Stomach (tissue), 4 donors: ENCODE measurements around the gene NFE2L1.

Source experiments
- EP300 ChIP-seq: sonication (generic); formaldehyde crosslinking; IDR thresholded peaks from one replicate; pipeline ENCODE4 v1.6.1; 2017; ENCODE audit warnings: antibody characterized with exemption
- POLR2A ChIP-seq, 4 donors: fragments of 450-650 bp; IDR thresholded peaks; one replicate each; pipeline ENCODE4 v1.6.1; 2016; ENCODE audit warnings: antibody characterized with exemption in 4 of 4, control low read depth in 2 of 4, mild to moderate bottlenecking in 1 of 4, moderate library complexity in 1 of 4
- POLR2AphosphoS5 ChIP-seq, 3 donors: sonication (generic); formaldehyde crosslinking; IDR thresholded peaks; one replicate each; pipeline ENCODE4 v1.6.1; 2016; ENCODE audit warnings: antibody characterized with exemption in 3 of 3
- TF ChIP-seq, protein P1 (sequence below), 7 experiments: fragments of 450-650 bp in 4 of 7; fragments of 200-600 bp in 3 of 7; sonication (generic) in 3 of 7; IDR thresholded peaks; one replicate each; pipeline ENCODE4 v1.5.1; 2016 to 2019; ENCODE audit warnings: antibody characterized with exemption in 7 of 7, control low read depth in 2 of 7, mild to moderate bottlenecking in 1 of 7

DNA sequence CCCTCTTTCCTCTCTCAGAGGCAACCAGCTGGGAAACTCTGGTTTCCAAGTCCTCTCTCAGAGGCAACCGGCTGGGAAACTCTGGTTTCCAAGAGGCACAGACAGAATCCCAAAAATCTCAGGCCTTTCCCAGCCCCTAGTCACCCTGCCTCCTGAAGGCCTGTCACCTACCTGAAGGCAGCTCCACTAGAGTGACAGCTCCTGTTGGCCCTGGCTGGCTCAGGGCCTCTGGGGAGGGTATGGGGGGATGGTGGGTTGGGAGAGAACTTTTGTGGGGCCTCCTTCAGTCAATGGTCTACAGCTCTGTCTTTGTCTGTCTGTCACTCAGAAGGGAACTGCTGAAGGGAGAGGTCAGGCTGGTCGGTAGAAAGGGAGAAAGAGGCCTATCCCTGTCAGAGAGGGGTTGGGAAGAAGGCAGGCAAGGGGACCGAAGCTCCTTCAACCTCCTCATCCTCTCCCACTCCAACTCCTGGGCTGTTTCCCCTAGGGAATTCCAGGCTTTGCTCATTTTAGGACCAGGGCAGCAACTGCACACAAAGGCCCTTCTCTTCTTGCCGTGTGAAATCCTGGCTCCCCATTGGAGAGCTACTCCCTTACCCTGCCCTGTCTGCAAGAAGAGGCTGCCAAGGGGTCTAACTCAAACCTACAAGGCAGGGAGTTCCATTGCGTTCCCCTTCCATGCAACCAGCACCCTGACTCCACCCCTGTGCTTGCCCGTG lies 34.1 kb upstream of the NFE2L1 start:
- TF ChIP-seq, protein P1, sequence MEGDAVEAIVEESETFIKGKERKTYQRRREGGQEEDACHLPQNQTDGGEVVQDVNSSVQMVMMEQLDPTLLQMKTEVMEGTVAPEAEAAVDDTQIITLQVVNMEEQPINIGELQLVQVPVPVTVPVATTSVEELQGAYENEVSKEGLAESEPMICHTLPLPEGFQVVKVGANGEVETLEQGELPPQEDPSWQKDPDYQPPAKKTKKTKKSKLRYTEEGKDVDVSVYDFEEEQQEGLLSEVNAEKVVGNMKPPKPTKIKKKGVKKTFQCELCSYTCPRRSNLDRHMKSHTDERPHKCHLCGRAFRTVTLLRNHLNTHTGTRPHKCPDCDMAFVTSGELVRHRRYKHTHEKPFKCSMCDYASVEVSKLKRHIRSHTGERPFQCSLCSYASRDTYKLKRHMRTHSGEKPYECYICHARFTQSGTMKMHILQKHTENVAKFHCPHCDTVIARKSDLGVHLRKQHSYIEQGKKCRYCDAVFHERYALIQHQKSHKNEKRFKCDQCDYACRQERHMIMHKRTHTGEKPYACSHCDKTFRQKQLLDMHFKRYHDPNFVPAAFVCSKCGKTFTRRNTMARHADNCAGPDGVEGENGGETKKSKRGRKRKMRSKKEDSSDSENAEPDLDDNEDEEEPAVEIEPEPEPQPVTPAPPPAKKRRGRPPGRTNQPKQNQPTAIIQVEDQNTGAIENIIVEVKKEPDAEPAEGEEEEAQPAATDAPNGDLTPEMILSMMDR (IDR thresholded peaks at IDR 0.05), result no peak
- TF ChIP-seq POLR2AphosphoS5 (IDR thresholded peaks at IDR 0.05) (no peak), POLR2A (IDR thresholded peaks at IDR 0.05) (no peak), EP300 (no peak)
